Hair follicle dermal papilla cell (primary cell): ENCODE data around the gene SPDYE18. TPM values are rescaled to one million over a fixed set of nuclear protein-coding genes. Genes with fewer than 3 reads are reported as not detected.

Source experiments
- small RNA-seq: library from RNA; depleted of rRNA; stranded (forward); fragments of <200 nt; gene quantifications from one replicate; pipeline ENCODE3, GENCODE V24; 2012
- total RNA-seq: library from RNA; depleted of rRNA; stranded (reverse); fragments of >200 nt; gene quantifications from 2 replicates; pipeline ENCODE4 v1.2.3, GENCODE V29; 2012

The SPDYE18 gene
- not detected in 2 replicates for total RNA-seq

GRCh38 chr7:77062557-77062956 is at the start of gene SPDYE18:
Gene SPDYE18 (minus strand): TSS chr7:77062558. CDS start chr7:77060512, 2,046 bp downstream.

GRCh38 chr7:77032261-77032660 is 30.1 kb downstream of the SPDYE18 start, which contains the start of gene SPDYE17:
Gene SPDYE17 (minus strand): TSS chr7:77032361. CDS start chr7:77030570, 1,791 bp downstream.

Small RNA genes lying within 50 kb of the gene (small RNA-seq; reads per million reads assigned to genes)
- gene RF00019 = not detected

Other genes with a start within 250 kb of the SPDYE18 start
- not detected in 2 replicates for gene SPDYE17, start 30.2 kb downstream of the SPDYE18 start, total RNA-seq
- 2.2 and 4.1 TPM in 2 replicates for gene CCDC146, start 60.1 kb upstream of the SPDYE18 start, total RNA-seq
- 0.16 and 0.49 TPM in 2 replicates for gene FGL2, start 137.3 kb upstream of the SPDYE18 start, total RNA-seq